ENCODE measurements around the gene RAB11B. TPM values are rescaled to one million over a fixed set of nuclear protein-coding genes. Genes with fewer than 3 reads are reported as not detected.

Gene RAB11B
- total and polyA plus RNA-seq, 2 of the 13 experiments (the other 11 are each of a cell fraction or from before 2014, with no cell fraction given), result 6.0 to 28.4 TPM

DNA sequence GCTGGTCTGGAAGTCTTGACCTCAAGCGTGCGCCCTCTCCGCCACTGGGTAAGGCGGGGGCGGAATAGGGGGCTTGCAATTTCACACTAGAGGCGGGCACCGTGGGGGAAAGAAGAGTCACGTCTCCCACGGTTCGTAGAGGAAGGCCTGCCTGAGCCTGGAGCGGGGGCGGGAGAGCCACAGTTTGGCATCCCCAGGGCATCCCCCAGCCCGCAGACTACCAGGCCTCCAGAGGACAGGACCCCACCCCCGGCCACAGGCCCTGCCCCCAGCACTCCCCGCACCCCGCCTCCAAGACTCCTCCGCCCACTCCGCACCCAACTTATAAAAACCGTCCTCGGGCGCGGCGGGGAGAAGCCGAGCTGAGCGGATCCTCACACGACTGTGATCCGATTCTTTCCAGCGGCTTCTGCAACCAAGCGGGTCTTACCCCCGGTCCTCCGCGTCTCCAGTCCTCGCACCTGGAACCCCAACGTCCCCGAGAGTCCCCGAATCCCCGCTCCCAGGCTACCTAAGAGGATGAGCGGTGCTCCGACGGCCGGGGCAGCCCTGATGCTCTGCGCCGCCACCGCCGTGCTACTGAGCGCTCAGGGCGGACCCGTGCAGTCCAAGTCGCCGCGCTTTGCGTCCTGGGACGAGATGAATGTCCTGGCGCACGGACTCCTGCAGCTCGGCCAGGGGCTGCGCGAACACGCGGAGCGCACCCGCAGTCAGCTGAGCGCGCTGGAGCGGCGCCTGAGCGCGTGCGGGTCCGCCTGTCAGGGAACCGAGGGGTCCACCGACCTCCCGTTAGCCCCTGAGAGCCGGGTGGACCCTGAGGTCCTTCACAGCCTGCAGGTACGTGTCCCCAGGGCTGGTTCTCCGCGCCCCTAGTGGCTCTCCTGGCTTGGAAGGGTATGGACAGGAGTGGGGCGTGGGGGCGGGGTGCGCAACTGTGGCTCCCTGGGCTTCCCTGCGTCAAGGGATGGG lies 26.1 kb upstream of the RAB11B start, which contains the start of gene ANGPTL4 (continued):
- TF ChIP-seq, protein P1, sequence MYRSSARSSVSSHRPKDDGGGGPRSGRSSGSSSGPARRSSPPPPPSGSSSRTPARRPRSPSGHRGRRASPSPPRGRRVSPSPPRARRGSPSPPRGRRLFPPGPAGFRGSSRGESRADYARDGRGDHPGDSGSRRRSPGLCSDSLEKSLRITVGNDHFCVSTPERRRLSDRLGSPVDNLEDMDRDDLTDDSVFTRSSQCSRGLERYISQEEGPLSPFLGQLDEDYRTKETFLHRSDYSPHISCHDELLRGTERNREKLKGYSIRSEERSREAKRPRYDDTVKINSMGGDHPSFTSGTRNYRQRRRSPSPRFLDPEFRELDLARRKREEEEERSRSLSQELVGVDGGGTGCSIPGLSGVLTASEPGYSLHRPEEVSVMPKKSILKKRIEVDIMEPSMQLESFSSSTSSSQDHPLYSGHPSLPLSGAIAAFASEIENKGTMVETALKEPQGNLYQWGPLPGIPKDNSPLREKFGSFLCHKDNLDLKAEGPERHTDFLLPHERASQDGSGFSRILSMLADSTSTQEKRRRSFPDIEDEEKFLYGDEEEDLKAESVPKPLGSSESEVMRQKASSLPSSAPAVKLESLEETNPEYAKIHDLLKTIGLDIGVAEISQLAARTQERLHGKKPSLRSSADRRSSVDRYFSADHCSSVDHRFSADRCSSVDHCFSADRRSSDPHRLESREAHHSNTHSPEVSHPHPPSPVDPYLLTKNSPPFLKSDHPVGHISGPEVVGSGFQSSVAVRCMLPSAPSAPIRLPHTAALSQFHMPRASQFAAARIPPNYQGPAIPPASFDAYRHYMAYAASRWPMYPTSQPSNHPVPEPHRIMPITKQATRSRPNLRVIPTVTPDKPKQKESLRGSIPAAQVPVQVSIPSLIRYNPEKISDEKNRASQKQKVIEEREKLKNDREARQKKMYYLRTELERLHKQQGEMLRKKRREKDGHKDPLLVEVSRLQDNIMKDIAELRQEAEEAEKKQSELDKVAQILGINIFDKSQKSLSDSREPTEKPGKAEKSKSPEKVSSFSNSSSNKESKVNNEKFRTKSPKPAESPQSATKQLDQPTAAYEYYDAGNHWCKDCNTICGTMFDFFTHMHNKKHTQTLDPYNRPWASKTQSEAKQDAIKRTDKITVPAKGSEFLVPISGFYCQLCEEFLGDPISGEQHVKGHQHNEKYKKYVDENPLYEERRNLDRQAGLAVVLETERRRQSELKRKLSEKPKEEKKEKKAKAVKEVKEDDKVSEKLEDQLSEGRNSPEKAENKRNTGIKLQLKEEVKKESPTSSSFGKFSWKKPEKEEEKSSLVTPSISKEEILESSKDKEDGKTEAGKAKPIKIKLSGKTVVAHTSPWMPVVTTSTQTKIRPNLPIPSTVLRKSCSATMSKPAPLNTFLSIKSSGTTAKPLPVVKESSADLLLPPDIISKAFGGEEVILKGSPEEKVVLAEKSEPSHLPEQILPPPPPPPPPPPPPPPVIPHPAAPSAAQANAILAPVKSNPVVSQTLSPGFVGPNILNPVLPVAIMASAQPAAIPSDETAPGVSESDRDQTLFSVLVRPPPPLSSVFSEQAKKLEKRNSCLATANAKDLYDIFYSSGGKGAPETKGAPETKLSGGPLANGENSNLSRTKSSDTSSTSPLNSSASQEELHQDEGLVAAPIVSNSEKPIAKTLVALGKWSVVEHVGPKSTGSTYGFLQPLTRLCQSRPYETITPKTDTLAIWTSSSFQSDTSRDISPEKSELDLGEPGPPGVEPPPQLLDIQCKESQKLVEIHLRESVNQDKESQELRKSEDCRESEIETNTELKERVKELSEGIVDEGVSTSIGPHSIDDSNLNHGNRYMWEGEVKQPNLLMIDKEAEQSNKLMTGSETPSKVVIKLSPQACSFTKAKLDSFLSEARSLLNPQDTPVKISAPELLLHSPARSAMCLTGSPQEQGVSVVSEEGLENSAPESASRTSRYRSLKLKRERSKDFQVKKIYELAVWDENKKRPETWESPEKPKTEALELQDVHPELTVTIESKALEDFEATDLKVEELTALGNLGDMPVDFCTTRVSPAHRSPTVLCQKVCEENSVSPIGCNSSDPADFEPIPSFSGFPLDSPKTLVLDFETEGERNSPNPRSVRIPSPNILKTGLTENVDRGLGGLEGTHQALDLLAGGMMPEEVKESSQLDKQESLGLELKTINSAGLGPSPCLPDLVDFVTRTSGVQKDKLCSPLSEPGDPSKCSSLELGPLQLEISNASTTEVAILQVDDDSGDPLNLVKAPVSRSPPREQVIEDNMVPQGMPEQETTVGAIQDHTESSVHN (CRISPR knock-in tag; IDR thresholded peaks at IDR 0.05), result peak; percentile 79; the same call in 1 of the 2 replicates
- TF ChIP-seq ZNF44 (CRISPR knock-in tag; IDR thresholded peaks at IDR 0.05) (0 out of 2 replicates have a peak, but pooled peaks have one; percentile 60), MED13 (CRISPR knock-in tag; IDR thresholded peaks at IDR 0.05) (no peak), RBFOX2 (IDR thresholded peaks at IDR 0.05; ENCODE audit: low read depth, low read length) (peak; percentile 82), AKAP8 (CRISPR knock-in tag; IDR thresholded peaks at IDR 0.05) (0 out of 2 replicates have a peak, but pooled peaks have one; percentile 88), NR3C1 (CRISPR knock-in tag; IDR thresholded peaks at IDR 0.05) (no peak), ZNF331 (CRISPR knock-in tag; IDR thresholded peaks at IDR 0.05) (0 out of 2 replicates have a peak, but pooled peaks have one; percentile 11), ZNF12 (CRISPR knock-in tag; IDR thresholded peaks at IDR 0.05) (no peak), ZNF263 (CRISPR knock-in tag; IDR thresholded peaks at IDR 0.05) (peak; percentile 40; the same call in 1 of the 2 replicates), NR2F6 (IDR thresholded peaks at IDR 0.05) (no peak), NR2F6 (CRISPR knock-in tag; IDR thresholded peaks at IDR 0.05) (0 out of 2 replicates have a peak, but pooled peaks have one; percentile 5), CHD2 (IDR thresholded peaks at IDR 0.05; ENCODE audit: low read depth, low read length) (no peak), POLR2A (IDR thresholded peaks at IDR 0.05; ENCODE audit: insufficient read depth in 1 of 2, low read depth in 2 of 2, low read length in 2 of 2) (peak; percentile 61 to 92; a peak in 3 of 4 replicates)
- TF ChIP-seq, protein P2, sequence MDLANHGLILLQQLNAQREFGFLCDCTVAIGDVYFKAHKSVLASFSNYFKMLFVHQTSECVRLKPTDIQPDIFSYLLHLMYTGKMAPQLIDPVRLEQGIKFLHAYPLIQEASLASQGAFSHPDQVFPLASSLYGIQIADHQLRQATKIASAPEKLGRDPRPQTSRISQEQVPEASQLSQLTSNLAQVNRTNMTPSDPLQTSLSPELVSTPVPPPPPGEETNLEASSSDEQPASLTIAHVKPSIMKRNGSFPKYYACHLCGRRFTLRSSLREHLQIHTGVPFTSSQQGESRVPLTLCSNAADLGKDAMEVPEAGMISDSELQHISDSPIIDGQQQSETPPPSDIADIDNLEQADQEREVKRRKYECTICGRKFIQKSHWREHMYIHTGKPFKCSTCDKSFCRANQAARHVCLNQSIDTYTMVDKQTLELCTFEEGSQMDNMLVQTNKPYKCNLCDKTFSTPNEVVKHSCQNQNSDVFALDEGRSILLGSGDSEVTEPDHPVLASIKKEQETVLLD (CRISPR knock-in tag; IDR thresholded peaks at IDR 0.05; ENCODE audit: low read depth), result no peak
- TF ChIP-seq, protein P3, sequence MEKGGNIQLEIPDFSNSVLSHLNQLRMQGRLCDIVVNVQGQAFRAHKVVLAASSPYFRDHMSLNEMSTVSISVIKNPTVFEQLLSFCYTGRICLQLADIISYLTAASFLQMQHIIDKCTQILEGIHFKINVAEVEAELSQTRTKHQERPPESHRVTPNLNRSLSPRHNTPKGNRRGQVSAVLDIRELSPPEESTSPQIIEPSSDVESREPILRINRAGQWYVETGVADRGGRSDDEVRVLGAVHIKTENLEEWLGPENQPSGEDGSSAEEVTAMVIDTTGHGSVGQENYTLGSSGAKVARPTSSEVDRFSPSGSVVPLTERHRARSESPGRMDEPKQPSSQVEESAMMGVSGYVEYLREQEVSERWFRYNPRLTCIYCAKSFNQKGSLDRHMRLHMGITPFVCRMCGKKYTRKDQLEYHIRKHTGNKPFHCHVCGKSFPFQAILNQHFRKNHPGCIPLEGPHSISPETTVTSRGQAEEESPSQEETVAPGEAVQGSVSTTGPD (CRISPR knock-in tag; IDR thresholded peaks at IDR 0.05), result no peak
- TF ChIP-seq, protein P4, sequence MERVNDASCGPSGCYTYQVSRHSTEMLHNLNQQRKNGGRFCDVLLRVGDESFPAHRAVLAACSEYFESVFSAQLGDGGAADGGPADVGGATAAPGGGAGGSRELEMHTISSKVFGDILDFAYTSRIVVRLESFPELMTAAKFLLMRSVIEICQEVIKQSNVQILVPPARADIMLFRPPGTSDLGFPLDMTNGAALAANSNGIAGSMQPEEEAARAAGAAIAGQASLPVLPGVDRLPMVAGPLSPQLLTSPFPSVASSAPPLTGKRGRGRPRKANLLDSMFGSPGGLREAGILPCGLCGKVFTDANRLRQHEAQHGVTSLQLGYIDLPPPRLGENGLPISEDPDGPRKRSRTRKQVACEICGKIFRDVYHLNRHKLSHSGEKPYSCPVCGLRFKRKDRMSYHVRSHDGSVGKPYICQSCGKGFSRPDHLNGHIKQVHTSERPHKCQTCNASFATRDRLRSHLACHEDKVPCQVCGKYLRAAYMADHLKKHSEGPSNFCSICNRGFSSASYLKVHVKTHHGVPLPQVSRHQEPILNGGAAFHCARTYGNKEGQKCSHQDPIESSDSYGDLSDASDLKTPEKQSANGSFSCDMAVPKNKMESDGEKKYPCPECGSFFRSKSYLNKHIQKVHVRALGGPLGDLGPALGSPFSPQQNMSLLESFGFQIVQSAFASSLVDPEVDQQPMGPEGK (CRISPR knock-in tag; IDR thresholded peaks at IDR 0.05), result peak; percentile 57
